ENCODE data around the gene SHPK. TPM values are rescaled to one million over a fixed set of nuclear protein-coding genes. Genes with fewer than 3 reads are reported as not detected.

The SHPK gene
- total and polyA plus RNA-seq, 9 donors: 6.3 to 9.3 (median 7.7) TPM

GRCh38 chr17:3678095-3678820, 42.2 kb upstream of the SHPK start:
- Histone ChIP-seq H3K4me1 (ENCODE audit: control insufficient read depth, insufficient read depth, low read length) (no peaks in the 10 kb centered on the region), H3K27me3 (ENCODE audit: control insufficient read depth, insufficient read depth, low read length) (no peaks in the 10 kb centered on the region), H3K9me3 (replicated peaks; ENCODE audit: control insufficient read depth, low read depth, low read length) (no peaks in the 10 kb centered on the region), H3K4me3 (ENCODE audit: low read length) (no peak overlapping the region), H3K27ac (ENCODE audit: low read length) (no peak overlapping the region), H3K36me3 (ENCODE audit: control insufficient read depth, insufficient read depth, low read length) (peaks cover 4% of the 10 kb centered on the region)
- no peak for DNase-seq
- 33% methylated on average over 14 of the region's 16 CpGs for WGBS (ENCODE audit: insufficient coverage)

GRCh38 chr17:3675886-3676285, 39.8 kb upstream of the SHPK start:
- no peak overlapping the region for H3K27ac ChIP-seq (ENCODE audit: low read length)
- peaks cover 13% of the 10 kb centered on the region for H3K36me3 ChIP-seq (ENCODE audit: control insufficient read depth, insufficient read depth, low read length)
- no peaks in the 10 kb centered on the region for H3K4me1 ChIP-seq (ENCODE audit: control insufficient read depth, insufficient read depth, low read length)
- DNase-seq: no peak
- WGBS (ENCODE audit: insufficient coverage): 82% methylated on average over 7 of the region's 11 CpGs
- no peaks in the 10 kb centered on the region for H3K27me3 ChIP-seq (ENCODE audit: control insufficient read depth, insufficient read depth, low read length)
- H3K4me3 ChIP-seq (ENCODE audit: low read length): no peak overlapping the region
- no peaks in the 10 kb centered on the region for H3K9me3 ChIP-seq (replicated peaks; ENCODE audit: control insufficient read depth, low read depth, low read length)

GRCh38 chr17:3672571-3672970, 36.5 kb upstream of the SHPK start:
- DNase-seq: no peak
- Histone ChIP-seq H3K36me3 (ENCODE audit: control insufficient read depth, insufficient read depth, low read length) (peaks cover 11% of the 10 kb centered on the region), H3K27ac (ENCODE audit: low read length) (no peak overlapping the region), H3K4me1 (ENCODE audit: control insufficient read depth, insufficient read depth, low read length) (peaks cover 15% of the 10 kb centered on the region), H3K9me3 (replicated peaks; ENCODE audit: control insufficient read depth, low read depth, low read length) (no peaks in the 10 kb centered on the region), H3K27me3 (ENCODE audit: control insufficient read depth, insufficient read depth, low read length) (no peaks in the 10 kb centered on the region), H3K4me3 (ENCODE audit: low read length) (no peak overlapping the region)
- WGBS (ENCODE audit: insufficient coverage): 100% methylated on average over 1 of the region's 4 CpGs

- Histone ChIP-seq H3K36me3 (ENCODE audit: control insufficient read depth, insufficient read depth, low read length) (peaks cover 17% of the 10 kb centered on the region), H3K4me1 (ENCODE audit: control insufficient read depth, insufficient read depth, low read length) (peaks cover 34% of the 10 kb centered on the region), H3K4me3 (ENCODE audit: low read length) (peak overlapping the region; percentile 99), H3K27me3 (ENCODE audit: control insufficient read depth, insufficient read depth, low read length) (no peaks in the 10 kb centered on the region), H3K27ac (ENCODE audit: low read length) (no peak overlapping the region), H3K9me3 (replicated peaks; ENCODE audit: control insufficient read depth, low read depth, low read length) (no peaks in the 10 kb centered on the region)
- DNase-seq: no peak
- 32% methylated on average over 4 of the region's 12 CpGs for WGBS (ENCODE audit: insufficient coverage)
These were observed 33.5 kb upstream of the SHPK start for GRCh38 chr17:3669548-3669947.

GRCh38 chr17:3669085-3669347, 33.0 kb upstream of the SHPK start:
- 0% methylated on average over 30 of the region's 32 CpGs for WGBS (ENCODE audit: insufficient coverage)
- no peaks in the 10 kb centered on the region for H3K27me3 ChIP-seq (ENCODE audit: control insufficient read depth, insufficient read depth, low read length)
- H3K36me3 ChIP-seq (ENCODE audit: control insufficient read depth, insufficient read depth, low read length): peaks cover 23% of the 10 kb centered on the region
- peak overlapping the region; percentile 91 for H3K27ac ChIP-seq (ENCODE audit: low read length)
- no peaks in the 10 kb centered on the region for H3K9me3 ChIP-seq (replicated peaks; ENCODE audit: control insufficient read depth, low read depth, low read length)
- no peak for DNase-seq
- H3K4me1 ChIP-seq (ENCODE audit: control insufficient read depth, insufficient read depth, low read length): peaks cover 34% of the 10 kb centered on the region
- peak overlapping the region; percentile 99 for H3K4me3 ChIP-seq (ENCODE audit: low read length)

GRCh38 chr17:3668279-3669084, 32.4 kb upstream of the SHPK start, which contains the start of the genes EMC6 and TAX1BP3:
EMC6 (plus strand) TSS chr17:3668812; CDS start chr17:3669147, 335 bp downstream.
TAX1BP3 (minus strand) TSS chr17:3668578; CDS start chr17:3668526, 52 bp downstream.
- under 1% methylated on average over 89 of the region's 89 CpGs for WGBS (ENCODE audit: insufficient coverage)
- Histone ChIP-seq H3K36me3 (ENCODE audit: control insufficient read depth, insufficient read depth, low read length) (peaks cover 28% of the 10 kb centered on the region), H3K4me1 (ENCODE audit: control insufficient read depth, insufficient read depth, low read length) (peaks cover 34% of the 10 kb centered on the region), H3K4me3 (ENCODE audit: low read length) (peak within 1 kb of the TSS; percentile 99), H3K9me3 (replicated peaks; ENCODE audit: control insufficient read depth, low read depth, low read length) (no peaks in the 10 kb centered on the region), H3K27me3 (ENCODE audit: control insufficient read depth, insufficient read depth, low read length) (no peaks in the 10 kb centered on the region), H3K27ac (ENCODE audit: low read length) (peak within 1 kb of the TSS; percentile 99)
- peak; percentile 99 for DNase-seq

GRCh38 chr17:3667366-3668278, 31.6 kb upstream of the SHPK start:
- peak; percentile 97 for DNase-seq
- peaks cover 38% of the 10 kb centered on the region for H3K4me1 ChIP-seq (ENCODE audit: control insufficient read depth, insufficient read depth, low read length)
- 0% methylated on average over 30 of the region's 39 CpGs for WGBS (ENCODE audit: insufficient coverage)

GRCh38 chr17:3666516-3666915, 30.5 kb upstream of the SHPK start:
- WGBS (ENCODE audit: insufficient coverage): 57% methylated on average over 1 of the region's 6 CpGs
- Histone ChIP-seq H3K27me3 (ENCODE audit: control insufficient read depth, insufficient read depth, low read length) (no peaks in the 10 kb centered on the region), H3K4me1 (ENCODE audit: control insufficient read depth, insufficient read depth, low read length) (peaks cover 38% of the 10 kb centered on the region), H3K4me3 (ENCODE audit: low read length) (no peak overlapping the region), H3K36me3 (ENCODE audit: control insufficient read depth, insufficient read depth, low read length) (peaks cover 38% of the 10 kb centered on the region), H3K9me3 (replicated peaks; ENCODE audit: control insufficient read depth, low read depth, low read length) (no peaks in the 10 kb centered on the region), H3K27ac (ENCODE audit: low read length) (no peak overlapping the region)
- DNase-seq: no peak

More at GRCh38 chr17:3667366-3668278, 31.6 kb upstream of the SHPK start:
- Histone ChIP-seq H3K9me3 (replicated peaks; ENCODE audit: control insufficient read depth, low read depth, low read length) (no peaks in the 10 kb centered on the region), H3K36me3 (ENCODE audit: control insufficient read depth, insufficient read depth, low read length) (peaks cover 36% of the 10 kb centered on the region), H3K27ac (ENCODE audit: low read length) (peak overlapping the region; percentile 99), H3K27me3 (ENCODE audit: control insufficient read depth, insufficient read depth, low read length) (no peaks in the 10 kb centered on the region), H3K4me3 (ENCODE audit: low read length) (peak overlapping the region; percentile 91)

- WGBS (ENCODE audit: insufficient coverage): 79% methylated on average over 4 of the region's 5 CpGs
- H3K9me3 ChIP-seq (replicated peaks; ENCODE audit: control insufficient read depth, low read depth, low read length): no peaks in the 10 kb centered on the region
- H3K4me1 ChIP-seq (ENCODE audit: control insufficient read depth, insufficient read depth, low read length): peaks cover 38% of the 10 kb centered on the region
- H3K27ac ChIP-seq (ENCODE audit: low read length): no peak overlapping the region
- H3K27me3 ChIP-seq (ENCODE audit: control insufficient read depth, insufficient read depth, low read length): no peaks in the 10 kb centered on the region
- peaks cover 41% of the 10 kb centered on the region for H3K36me3 ChIP-seq (ENCODE audit: control insufficient read depth, insufficient read depth, low read length)
- H3K4me3 ChIP-seq (ENCODE audit: low read length): no peak overlapping the region
- no peak for DNase-seq
These were observed 29.8 kb upstream of the SHPK start for GRCh38 chr17:3665834-3666233.
